Panc1 (cell line): ENCODE data around the gene UNC93A. TPM values are rescaled to one million over a fixed set of nuclear protein-coding genes. Genes with fewer than 3 reads are reported as not detected.
A peak's percentile ranks its signal among the peaks of the same experiment; 100 is the strongest.

Experiments
- ATAC-seq: fragments of 200-7000 bp; cut with Tn5 transposase; 2 replicates; pipeline ENCODE4 v1.9.1; 2020; ENCODE audit warnings: mild to moderate bottlenecking, moderate library complexity
- BruUV-seq: library from RNA; stranded (reverse); fragments of 400-500 nt; replicated peaks from 2 replicates; lab custom pipeline; 2021; lab: Mats Ljungman, UMichigan
- CTCF ChIA-PET: fragments of 300-600 bp; sonication (Branson Sonifier 250); formaldehyde crosslinking; loops from one replicate; lab custom pipeline; 2022; ENCODE audit warnings: antibody characterized with exemption; lab: Charles Lee
- POLR2A ChIA-PET: fragments of 300-600 bp; sonication (Branson Sonifier 250); formaldehyde crosslinking; loops from one replicate; lab custom pipeline; 2022; ENCODE audit warnings: antibody characterized with exemption; lab: Charles Lee
- DNase-seq: peaks from one replicate; pipeline ENCODE4 v3.0.0-alpha.2; 2010; ENCODE audit warnings: low read depth, low spot score
- H3K27ac ChIP-seq: 2 replicates; pipeline ENCODE4 v1.5.1; 2011; ENCODE audit warnings: mild to moderate bottlenecking, low read length, inconsistent platforms
- H3K27me3 ChIP-seq: fragments of 200-500 bp; sonication (Bioruptor generic); 2 replicates; pipeline ENCODE4 v1.6.0; 2014; ENCODE audit warnings: low read length, inconsistent platforms; ENCODE audit not compliant: control insufficient read depth, insufficient read depth
- H3K36me3 ChIP-seq: fragments of 200-500 bp; sonication (Bioruptor generic); 2 replicates; pipeline ENCODE4 v1.5.1; 2014; ENCODE audit warnings: inconsistent platforms, mild to moderate bottlenecking, low read length, moderate library complexity; ENCODE audit not compliant: control insufficient read depth, insufficient read depth
- H3K4me1 ChIP-seq: 2 replicates; pipeline ENCODE4 v1.5.1; 2011; ENCODE audit warnings: inconsistent platforms, mild to moderate bottlenecking, low read length, moderate library complexity; ENCODE audit not compliant: control insufficient read depth, insufficient read depth
- H3K4me3 ChIP-seq, 2 experiments: 2 replicates each; pipeline ENCODE4 v1.5.1; 2011 to 2012; ENCODE audit warnings: low read depth in 2 of 2, low read length in 2 of 2, mild to moderate bottlenecking in 2 of 2, inconsistent platforms in 1 of 2, moderate library complexity in 1 of 2
- H3K9me3 ChIP-seq: fragments of 200-500 bp; sonication (Bioruptor generic); 2 replicates; pipeline ENCODE4 v1.5.1; 2014; ENCODE audit warnings: low read depth, mild to moderate bottlenecking, inconsistent platforms, low read length, moderate library complexity; ENCODE audit not compliant: control insufficient read depth, insufficient read depth
- CTCF ChIP-seq: fragments of 450-650 bp; IDR thresholded peaks from 2 replicates; pipeline ENCODE4 v1.5.1; 2017; ENCODE audit warnings: mild to moderate bottlenecking
- POLR2AphosphoS5 ChIP-seq: IDR thresholded peaks from 2 replicates; pipeline ENCODE4 v1.6.1; 2012; ENCODE audit warnings: mild to moderate bottlenecking, low read depth, low read length, moderate library complexity
- SIN3A ChIP-seq: IDR thresholded peaks from 2 replicates; pipeline ENCODE4 v1.6.1; 2012; ENCODE audit warnings: low read depth, mild to moderate bottlenecking, low read length, moderate library complexity, borderline replicate concordance; ENCODE audit not compliant: insufficient read depth
- TCF7L2 ChIP-seq: IDR thresholded peaks from 2 replicates; pipeline ENCODE4 v1.6.1; 2011; ENCODE audit warnings: mild to moderate bottlenecking, low read depth, low read length, inconsistent platforms
- in situ Hi-C: cut with HindIII; loops from 2 replicates; pipeline ENCODE4 v1.10.0; 2016; ENCODE audit warnings: low sequenced_read_pairs, low pct_unique_long_range_greater_than_20kb
- intact Hi-C: fragments of 100-400 bp; cut with micrococcal nuclease; formaldehyde crosslinking; loops from one replicate; pipeline ENCODE4 v1.10.0; 2022; ENCODE audit not compliant: unreplicated experiment
- total RNA-seq: library from RNA; stranded (reverse); gene quantifications from one replicate; pipeline ENCODE4 v1.2.1, GENCODE V29; 2021; ENCODE audit not compliant: unreplicated experiment
- TF ChIP-seq, protein P1 (sequence below), 2 experiments: IDR thresholded peaks; 2 replicates each; pipeline ENCODE4 v1.6.1; 2011 to 2012; ENCODE audit warnings: low read depth in 2 of 2, control low read depth in 1 of 2, low read length in 1 of 2, mild to moderate bottlenecking in 1 of 2, moderate library complexity in 1 of 2; ENCODE audit not compliant: insufficient read depth in 1 of 2

Gene UNC93A
- total RNA-seq, 1 experiment from 2014 or later, result not detected

DNA sequence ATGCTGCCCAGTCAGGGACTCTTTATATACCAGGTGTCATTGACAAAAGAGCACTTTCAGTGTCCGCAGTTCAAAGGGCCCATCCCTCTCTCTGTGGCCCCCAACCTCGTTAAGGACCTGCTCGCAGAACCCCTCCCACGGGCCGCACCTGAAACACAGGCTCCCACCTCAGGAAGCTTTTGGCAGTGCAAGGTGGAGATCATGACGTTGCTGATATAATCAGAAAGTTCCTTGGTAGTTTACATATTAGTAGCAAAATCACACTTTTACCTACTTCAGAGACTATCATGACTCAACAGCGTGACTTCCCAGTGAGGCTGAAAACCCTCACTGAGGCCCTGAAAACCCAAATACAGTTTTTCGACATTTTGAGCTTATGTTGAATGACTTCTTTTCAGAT, 37.9 kb downstream of the UNC93A start:
- Histone ChIP-seq H3K9me3 (peaks cover 3% of the 10 kb centered on the region; the same call in 1 of the 2 replicates), H3K4me1 (no peaks in the 10 kb centered on the region), H3K27ac (no peak overlapping the region), H3K27me3 (no peaks in the 10 kb centered on the region), H3K36me3 (no peaks in the 10 kb centered on the region), H3K4me3 (no peak overlapping the region)
- CTCF ChIA-PET, result no interaction called here
- TF ChIP-seq, protein P1, sequence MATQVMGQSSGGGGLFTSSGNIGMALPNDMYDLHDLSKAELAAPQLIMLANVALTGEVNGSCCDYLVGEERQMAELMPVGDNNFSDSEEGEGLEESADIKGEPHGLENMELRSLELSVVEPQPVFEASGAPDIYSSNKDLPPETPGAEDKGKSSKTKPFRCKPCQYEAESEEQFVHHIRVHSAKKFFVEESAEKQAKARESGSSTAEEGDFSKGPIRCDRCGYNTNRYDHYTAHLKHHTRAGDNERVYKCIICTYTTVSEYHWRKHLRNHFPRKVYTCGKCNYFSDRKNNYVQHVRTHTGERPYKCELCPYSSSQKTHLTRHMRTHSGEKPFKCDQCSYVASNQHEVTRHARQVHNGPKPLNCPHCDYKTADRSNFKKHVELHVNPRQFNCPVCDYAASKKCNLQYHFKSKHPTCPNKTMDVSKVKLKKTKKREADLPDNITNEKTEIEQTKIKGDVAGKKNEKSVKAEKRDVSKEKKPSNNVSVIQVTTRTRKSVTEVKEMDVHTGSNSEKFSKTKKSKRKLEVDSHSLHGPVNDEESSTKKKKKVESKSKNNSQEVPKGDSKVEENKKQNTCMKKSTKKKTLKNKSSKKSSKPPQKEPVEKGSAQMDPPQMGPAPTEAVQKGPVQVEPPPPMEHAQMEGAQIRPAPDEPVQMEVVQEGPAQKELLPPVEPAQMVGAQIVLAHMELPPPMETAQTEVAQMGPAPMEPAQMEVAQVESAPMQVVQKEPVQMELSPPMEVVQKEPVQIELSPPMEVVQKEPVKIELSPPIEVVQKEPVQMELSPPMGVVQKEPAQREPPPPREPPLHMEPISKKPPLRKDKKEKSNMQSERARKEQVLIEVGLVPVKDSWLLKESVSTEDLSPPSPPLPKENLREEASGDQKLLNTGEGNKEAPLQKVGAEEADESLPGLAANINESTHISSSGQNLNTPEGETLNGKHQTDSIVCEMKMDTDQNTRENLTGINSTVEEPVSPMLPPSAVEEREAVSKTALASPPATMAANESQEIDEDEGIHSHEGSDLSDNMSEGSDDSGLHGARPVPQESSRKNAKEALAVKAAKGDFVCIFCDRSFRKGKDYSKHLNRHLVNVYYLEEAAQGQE (IDR thresholded peaks at IDR 0.05; ENCODE audit: insufficient read depth in 1 of 2, low read depth in 2 of 2, low read length in 1 of 2), result no peak
- no peak for TF ChIP-seq SIN3A
- no peak for TF ChIP-seq CTCF
- no peak for TF ChIP-seq TCF7L2
- TF ChIP-seq POLR2AphosphoS5, result no peak
- in situ Hi-C loops (no loop called here), intact Hi-C loops (no loop called here)
- DNase-seq, result no peak
- BruUV-seq, result no TSS peak
- POLR2A ChIA-PET, result no interaction called here
- ATAC-seq, result no peak

DNA sequence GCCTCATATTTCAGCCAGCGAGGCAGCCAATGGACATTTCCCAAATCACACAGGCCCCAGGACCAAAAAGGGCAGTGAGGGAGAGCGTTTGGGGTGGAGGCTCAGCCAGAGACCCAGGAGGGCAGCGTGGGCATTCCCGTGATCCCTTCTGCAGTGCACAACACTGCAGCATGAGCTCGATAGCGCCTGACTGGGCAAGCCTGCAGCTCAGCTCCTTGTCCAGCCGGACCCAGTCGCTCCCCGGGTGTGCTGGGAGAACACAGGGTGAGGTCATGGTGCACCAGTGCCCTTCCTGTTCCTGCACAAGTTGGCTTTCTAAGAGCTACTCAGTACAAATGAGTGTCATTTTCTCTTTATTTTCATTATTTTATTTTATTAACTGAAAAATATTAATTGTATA, 39.6 kb downstream of the UNC93A start:
- H3K27ac ChIP-seq, result no peak overlapping the region
- H3K9me3 ChIP-seq, result peaks cover 3% of the 10 kb centered on the region; the same call in 1 of the 2 replicates
- H3K36me3 ChIP-seq, result no peaks in the 10 kb centered on the region
- intact Hi-C loops (no loop called here), in situ Hi-C loops (no loop called here)
- ATAC-seq, result peak; percentile 58; the same call in 1 of the 2 replicates
- POLR2A ChIA-PET, result no interaction called here
- BruUV-seq, result no TSS peak
- CTCF ChIA-PET, result interaction anchor here (1.0 kb wide), 1 partner anchor 21 kb away, joined by 4 read pairs; no protein-coding TSS in a partner anchor
- no peak overlapping the region for H3K4me3 ChIP-seq
- DNase-seq, result no peak
- TF ChIP-seq, protein P1 (IDR thresholded peaks at IDR 0.05; ENCODE audit: insufficient read depth in 1 of 2, low read depth in 2 of 2, low read length in 1 of 2), result no peak
- no peak for TF ChIP-seq POLR2AphosphoS5
- no peak for TF ChIP-seq CTCF
- TF ChIP-seq TCF7L2, result no peak
- no peak for TF ChIP-seq SIN3A
- no peaks in the 10 kb centered on the region for H3K4me1 ChIP-seq
- no peaks in the 10 kb centered on the region for H3K27me3 ChIP-seq
